Breast epithelium (tissue), 4 donors: ENCODE data around the gene YWHAG. TPM values are rescaled to one million over a fixed set of nuclear protein-coding genes. Genes with fewer than 3 reads are reported as not detected.

Experiments
- DNase-seq, 2 donors: peaks; one replicate each; pipeline ENCODE4 v3.0.0-alpha.2; 2019; ENCODE audit warnings: low spot score in 2 of 2
- H3K27ac ChIP-seq, 2 donors: fragments of 200-600 bp; sonication (generic) in 1 of 2; one replicate each; pipeline ENCODE4 v1.5.1; 2016 to 2019; ENCODE audit warnings: mild to moderate bottlenecking in 1 of 2
- H3K27me3 ChIP-seq, 2 donors: fragments of 200-600 bp; sonication (generic) in 1 of 2; one replicate each; pipeline versions ENCODE4 v1.5.1 to v1.6.0; 2017 to 2019; ENCODE audit warnings: control low read depth in 1 of 2, mild to moderate bottlenecking in 1 of 2
- H3K36me3 ChIP-seq: fragments of 200-600 bp; one replicate; pipeline ENCODE4 v1.5.1; 2019
- H3K4me1 ChIP-seq, 2 donors: fragments of 200-600 bp; sonication (generic); one replicate each; pipeline ENCODE4 v1.5.1; 2016 to 2019; ENCODE audit warnings: control low read depth in 1 of 2
- H3K4me3 ChIP-seq, 3 donors: fragments of 200-600 bp; sonication (generic); 1 replicate in 2 of 3; 2 replicates in 1 of 3; pipeline ENCODE4 v1.5.1; 2016 to 2019; ENCODE audit warnings: mild to moderate bottlenecking in 3 of 3, moderate library complexity in 2 of 3
- H3K9me3 ChIP-seq, 2 donors: fragments of 200-600 bp; sonication (generic) in 1 of 2; one replicate each; pipeline ENCODE4 v1.5.1; 2016 to 2019; ENCODE audit warnings: control low read depth in 1 of 2
- CTCF ChIP-seq, 3 donors: fragments of 450-650 bp; IDR thresholded peaks; one replicate each; pipeline ENCODE4 v1.5.1; 2016 to 2017; ENCODE audit warnings: antibody characterized with exemption in 3 of 3, mild to moderate bottlenecking in 3 of 3, moderate library complexity in 3 of 3
- POLR2A ChIP-seq: fragments of 450-650 bp; IDR thresholded peaks from one replicate; pipeline ENCODE4 v1.6.1; 2016; ENCODE audit warnings: antibody characterized with exemption, mild to moderate bottlenecking, moderate library complexity
- POLR2AphosphoS5 ChIP-seq, 3 donors: sonication (generic); formaldehyde crosslinking; IDR thresholded peaks; one replicate each; pipeline ENCODE4 v1.6.1; 2017; ENCODE audit warnings: antibody characterized with exemption in 3 of 3
- intact Hi-C: fragments of 100-400 bp; cut with DNase I; formaldehyde crosslinking; loops from one replicate; pipeline ENCODE4 v1.15.1; 2023; ENCODE audit warnings: low total_unique reads
- total RNA-seq, 3 donors: library from RNA; depleted of rRNA; stranded (reverse); fragments of >200 nt; gene quantifications; one replicate each; pipeline ENCODE4 v1.1.0, GENCODE V29; 2016

Gene YWHAG
- total RNA-seq, 3 donors from 2014 or later, result 58.7 to 128 (median 63.7) TPM

GRCh38 chr7:76278540-76278939 lies 80.3 kb downstream of the YWHAG start:
- DNase-seq, result no peak

More at GRCh38 chr7:76278540-76278939, 80.3 kb downstream of the YWHAG start:
- Histone ChIP-seq H3K36me3 (no peaks in the 10 kb centered on the region), H3K4me1 (no peaks in the 10 kb centered on the region), H3K9me3 (no peaks in the 10 kb centered on the region), H3K27me3 (no peaks in the 10 kb centered on the region), H3K27ac (no peak overlapping the region), H3K4me3 (no peak overlapping the region)
- TF ChIP-seq CTCF (IDR thresholded peaks at IDR 0.05) (no peak), POLR2AphosphoS5 (IDR thresholded peaks at IDR 0.05) (no peak), POLR2A (no peak)
- intact Hi-C loops, result no loop called here

Other genes starting within 250 kb of the YWHAG start
- 1 to 10 TPM; 3.4 to 7.9 (median 3.4) TPM for gene SRRM3, start 157.1 kb downstream of the YWHAG start, total RNA-seq
- gene HSPB1, start 56.3 kb downstream of the YWHAG start, total RNA-seq, result 100 to 1,000 TPM; 210 to 264 (median 211) TPM
- 1 to 10 TPM in 2 of 3 donors, not detected in 1; 1.9 to 2.6 TPM for gene SSC4D, start 50.7 kb upstream of the YWHAG start, total RNA-seq
- gene ZP3, start 66.0 kb upstream of the YWHAG start, total RNA-seq, result 1 to 10 TPM; 1.4 to 2.9 (median 2.0) TPM
- gene DTX2, start 102.7 kb upstream of the YWHAG start, total RNA-seq, result 10 to 100 TPM; 17.6 to 30.5 (median 21.7) TPM
- gene UPK3B, start 151.6 kb upstream of the YWHAG start, total RNA-seq, result 10 to 100 TPM in 1 of 3 donors, 1 to 10 TPM in 2; 2.1 to 77.9 (median 5.9) TPM
- under 1 TPM in 1 of 3 donors, not detected in 2; 0.73 TPM for gene SPDYE16, start 184.3 kb upstream of the YWHAG start, total RNA-seq